Hematopoietic multipotent progenitor cell (in vitro differentiated cells): ENCODE data around the gene CZIB. TPM values are rescaled to one million over a fixed set of nuclear protein-coding genes. Genes with fewer than 3 reads are reported as not detected.

Source experiments
- total RNA-seq: library from RNA; depleted of rRNA; stranded (reverse); fragments of >200 nt; gene quantifications from one replicate; pipeline ENCODE4 v1.2.3, GENCODE V29; 2012

The CZIB gene
- total RNA-seq, 1 donor, result 29.9 TPM

Other genes starting within 250 kb of the CZIB start
- gene PODN, start 158.4 kb downstream of the CZIB start, total RNA-seq, result not detected
- gene SLC1A7, start 78.0 kb downstream of the CZIB start, total RNA-seq, result not detected
- gene CPT2, start 23.8 kb downstream of the CZIB start, total RNA-seq, result 30.2 TPM
- gene MAGOH, start 17.9 kb upstream of the CZIB start, total RNA-seq, result 9.7 TPM
- 30.7 TPM for gene LRP8, start 107.4 kb upstream of the CZIB start, total RNA-seq
- gene DMRTB1, start 238.8 kb upstream of the CZIB start, total RNA-seq, result not detected